HepG2 (cell line): ENCODE results near the gene GLE1. TPM values are rescaled to one million over a fixed set of nuclear protein-coding genes. Genes with fewer than 3 reads are reported as not detected.

Source experiments
- AHR ChIP-seq: IDR thresholded peaks from 2 replicates; pipeline ENCODE4 v1.6.1; 2018; ENCODE audit warnings: missing genetic modification reagents, missing compliant biosample characterization
- ESRRA ChIP-seq: sonication (generic); formaldehyde crosslinking; IDR thresholded peaks from 2 replicates; pipeline ENCODE4 v1.5.1; 2020; ENCODE audit warnings: mild to moderate bottlenecking, low read depth, missing genetic modification reagents
- GPN1 ChIP-seq: sonication (generic); formaldehyde crosslinking; IDR thresholded peaks from 2 replicates; pipeline ENCODE4 v1.5.1; 2020; ENCODE audit warnings: missing genetic modification reagents, borderline replicate concordance
- HOXA9 ChIP-seq: sonication (generic); formaldehyde crosslinking; IDR thresholded peaks from 2 replicates; pipeline ENCODE4 v1.8.1; 2022; ENCODE audit warnings: missing genetic modification reagents, mild to moderate bottlenecking, moderate library complexity, borderline replicate concordance
- JARID2 ChIP-seq: sonication (generic); formaldehyde crosslinking; IDR thresholded peaks from 2 replicates; pipeline ENCODE4 v1.8.1; 2023; ENCODE audit warnings: missing genetic modification reagents, inconsistent platforms; ENCODE audit not compliant: insufficient replicate concordance
- JUND ChIP-seq: sonication (generic); formaldehyde crosslinking; IDR thresholded peaks from 2 replicates; pipeline ENCODE4 v1.8.0; 2022; ENCODE audit warnings: mild to moderate bottlenecking, missing genetic modification reagents
- ONECUT2 ChIP-seq: sonication (generic); formaldehyde crosslinking; IDR thresholded peaks from 2 replicates; pipeline ENCODE4 v1.4.0; 2020; ENCODE audit warnings: missing genetic modification reagents
- PAX8 ChIP-seq: sonication (generic); formaldehyde crosslinking; IDR thresholded peaks from 2 replicates; pipeline ENCODE4 v1.8.0; 2022; ENCODE audit warnings: mild to moderate bottlenecking, missing genetic modification reagents, borderline replicate concordance
- PPARG ChIP-seq: conservative IDR thresholded peaks from 2 replicates; pipeline ENCODE4 v1.6.1; 2016; ENCODE audit warnings: missing biosample characterization, missing genetic modification reagents
- RBM22 ChIP-seq: fragments of 200-400 bp; formaldehyde crosslinking; optimal IDR thresholded peaks from 2 replicates; pipeline ENCODE3; 2017; ENCODE audit warnings: mild to moderate bottlenecking, low read length, moderate library complexity
- SMAD9 ChIP-seq: sonication (generic); formaldehyde crosslinking; IDR thresholded peaks from 2 replicates; pipeline ENCODE4 v1.5.1; 2020; ENCODE audit warnings: mild to moderate bottlenecking, missing genetic modification reagents
- THAP8 ChIP-seq: sonication (generic); formaldehyde crosslinking; IDR thresholded peaks from 2 replicates; pipeline ENCODE4 v1.5.1; 2020; ENCODE audit warnings: missing genetic modification reagents, mild to moderate bottlenecking, borderline replicate concordance
- XRCC5 ChIP-seq: fragments of 200-400 bp; formaldehyde crosslinking; optimal IDR thresholded peaks from 2 replicates; pipeline ENCODE3; 2017; ENCODE audit warnings: mild to moderate bottlenecking, low read length
- ZBTB21 ChIP-seq: sonication (generic); formaldehyde crosslinking; IDR thresholded peaks from 2 replicates; pipeline ENCODE4 v1.4.0; 2020; ENCODE audit warnings: missing genetic modification reagents
- ZKSCAN8 ChIP-seq: IDR thresholded peaks from 2 replicates; pipeline ENCODE4 v1.6.1; 2016; ENCODE audit warnings: borderline replicate concordance, missing genetic modification reagents, missing compliant biosample characterization
- ZNF556 ChIP-seq: sonication (generic); formaldehyde crosslinking; IDR thresholded peaks from 2 replicates; pipeline ENCODE4 v1.4.0; 2020; ENCODE audit warnings: mild to moderate bottlenecking, missing genetic modification reagents, borderline replicate concordance
- ZNF670 ChIP-seq: sonication (generic); formaldehyde crosslinking; IDR thresholded peaks from 2 replicates; pipeline ENCODE4 v1.8.0; 2022; ENCODE audit warnings: mild to moderate bottlenecking, missing genetic modification reagents, borderline replicate concordance
- ZNF678 ChIP-seq: sonication (generic); formaldehyde crosslinking; IDR thresholded peaks from 2 replicates; pipeline ENCODE4 v1.4.0; 2020; ENCODE audit warnings: mild to moderate bottlenecking, missing genetic modification reagents
- ZNF788 ChIP-seq: sonication (generic); formaldehyde crosslinking; IDR thresholded peaks from 2 replicates; pipeline ENCODE4 v1.5.0; 2020; ENCODE audit warnings: mild to moderate bottlenecking, missing genetic modification reagents, borderline replicate concordance
- ZNF883 ChIP-seq: sonication (generic); formaldehyde crosslinking; IDR thresholded peaks from 2 replicates; pipeline ENCODE4 v1.5.1; 2020; ENCODE audit warnings: mild to moderate bottlenecking, missing genetic modification reagents; ENCODE audit errors: not compliant biosample characterization
- ZSCAN21 ChIP-seq: sonication (generic); formaldehyde crosslinking; IDR thresholded peaks from 2 replicates; pipeline ENCODE4 v1.8.0; 2022; ENCODE audit warnings: mild to moderate bottlenecking, missing genetic modification reagents, moderate library complexity, borderline replicate concordance
- polyA plus RNA-seq, 8 experiments: library from polyadenylated mRNA; depleted of rRNA in 3 of 8; stranded (reverse) in 7 of 8; unstranded in 1 of 8; fragments of >200 nt; fragmentation: Illumina TruSeq in 4 of 8; extraction: Trizol in 4 of 8; gene quantifications; 2 replicates each; pipeline versions ENCODE4 v1.2.1 to v1.2.3, GENCODE V29; 2011 to 2016; ENCODE audit warnings: low read depth in 4 of 8, missing spikeins in 1 of 8, mixed read lengths in 1 of 8; ENCODE audit not compliant: insufficient read depth in 1 of 8
- total RNA-seq, 5 experiments: library from RNA; depleted of rRNA; stranded (reverse); fragments of >200 nt; fragmentation: Illumina TruSeq; extraction: Trizol; gene quantifications; 2 replicates each; pipeline ENCODE4 v1.2.3, GENCODE V29; 2016; ENCODE audit warnings: low read depth in 1 of 5
- TF ChIP-seq, protein P1 (sequence below): sonication (generic); formaldehyde crosslinking; IDR thresholded peaks from 2 replicates; pipeline ENCODE4 v1.5.1; 2020; ENCODE audit warnings: mild to moderate bottlenecking, missing genetic modification reagents, moderate library complexity
- TF ChIP-seq, protein P2 (sequence below): IDR thresholded peaks from 2 replicates; pipeline ENCODE4 v1.6.1; 2016; ENCODE audit warnings: mild to moderate bottlenecking
- TF ChIP-seq, protein P3 (sequence below): sonication (generic); formaldehyde crosslinking; IDR thresholded peaks from 2 replicates; pipeline ENCODE4 v1.5.0; 2020; ENCODE audit warnings: missing genetic modification reagents, mild to moderate bottlenecking, borderline replicate concordance

Gene GLE1
- total and polyA plus RNA-seq, 2 of the 13 experiments (the other 11 are each of a cell fraction or from before 2014, with no cell fraction given): 14.7 to 28.8 TPM

DNA sequence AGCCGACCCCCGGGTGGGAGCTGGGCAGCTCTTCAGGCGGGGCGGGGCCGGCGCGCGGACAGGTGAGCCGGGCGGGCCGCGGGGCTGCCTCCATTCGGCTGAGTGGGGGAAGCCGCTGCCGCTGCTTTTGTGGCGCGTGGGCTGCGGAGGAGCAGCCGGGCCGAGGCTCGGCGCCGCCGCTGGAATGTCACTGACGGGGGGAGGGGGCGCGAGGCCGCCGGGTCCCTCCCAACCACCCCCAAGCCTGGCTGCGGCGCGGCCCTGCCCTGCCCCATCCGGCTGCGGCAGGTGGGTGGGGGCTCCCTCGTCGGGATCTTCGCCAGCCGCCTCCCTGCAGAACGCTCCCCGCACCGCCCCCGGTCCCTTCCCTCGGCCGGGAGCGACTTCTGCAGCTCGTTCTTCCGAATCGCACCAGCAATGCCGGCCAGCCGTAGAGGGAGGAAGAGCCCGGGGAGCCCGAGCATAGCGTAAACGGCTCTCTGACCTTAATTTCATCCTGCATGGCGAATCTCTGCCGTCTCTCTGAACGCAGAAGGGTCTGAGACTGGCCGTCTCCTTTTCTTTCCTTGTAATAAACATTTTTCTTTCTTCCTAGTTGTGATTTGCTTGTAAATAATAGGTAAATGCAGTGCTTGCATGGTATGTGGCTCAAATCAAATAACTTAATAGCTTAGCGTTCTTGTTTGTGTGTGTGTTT is 48.4 kb downstream of the GLE1 start (continued):
- TF ChIP-seq XRCC5: peak; percentile 12
- TF ChIP-seq ZNF556 (CRISPR knock-in tag): peak; percentile 42; the same call in 1 of the 2 replicates
- TF ChIP-seq ZBTB21 (CRISPR knock-in tag): no peak
- no peak for TF ChIP-seq ZNF883
- TF ChIP-seq THAP8 (CRISPR knock-in tag): 0 out of 2 replicates have a peak, but pooled peaks have one; percentile 34
- no peak for TF ChIP-seq ZNF670 (CRISPR knock-in tag)
- TF ChIP-seq ZNF788: peak; percentile 64; the same call in 1 of the 2 replicates
- TF ChIP-seq, protein P1, sequence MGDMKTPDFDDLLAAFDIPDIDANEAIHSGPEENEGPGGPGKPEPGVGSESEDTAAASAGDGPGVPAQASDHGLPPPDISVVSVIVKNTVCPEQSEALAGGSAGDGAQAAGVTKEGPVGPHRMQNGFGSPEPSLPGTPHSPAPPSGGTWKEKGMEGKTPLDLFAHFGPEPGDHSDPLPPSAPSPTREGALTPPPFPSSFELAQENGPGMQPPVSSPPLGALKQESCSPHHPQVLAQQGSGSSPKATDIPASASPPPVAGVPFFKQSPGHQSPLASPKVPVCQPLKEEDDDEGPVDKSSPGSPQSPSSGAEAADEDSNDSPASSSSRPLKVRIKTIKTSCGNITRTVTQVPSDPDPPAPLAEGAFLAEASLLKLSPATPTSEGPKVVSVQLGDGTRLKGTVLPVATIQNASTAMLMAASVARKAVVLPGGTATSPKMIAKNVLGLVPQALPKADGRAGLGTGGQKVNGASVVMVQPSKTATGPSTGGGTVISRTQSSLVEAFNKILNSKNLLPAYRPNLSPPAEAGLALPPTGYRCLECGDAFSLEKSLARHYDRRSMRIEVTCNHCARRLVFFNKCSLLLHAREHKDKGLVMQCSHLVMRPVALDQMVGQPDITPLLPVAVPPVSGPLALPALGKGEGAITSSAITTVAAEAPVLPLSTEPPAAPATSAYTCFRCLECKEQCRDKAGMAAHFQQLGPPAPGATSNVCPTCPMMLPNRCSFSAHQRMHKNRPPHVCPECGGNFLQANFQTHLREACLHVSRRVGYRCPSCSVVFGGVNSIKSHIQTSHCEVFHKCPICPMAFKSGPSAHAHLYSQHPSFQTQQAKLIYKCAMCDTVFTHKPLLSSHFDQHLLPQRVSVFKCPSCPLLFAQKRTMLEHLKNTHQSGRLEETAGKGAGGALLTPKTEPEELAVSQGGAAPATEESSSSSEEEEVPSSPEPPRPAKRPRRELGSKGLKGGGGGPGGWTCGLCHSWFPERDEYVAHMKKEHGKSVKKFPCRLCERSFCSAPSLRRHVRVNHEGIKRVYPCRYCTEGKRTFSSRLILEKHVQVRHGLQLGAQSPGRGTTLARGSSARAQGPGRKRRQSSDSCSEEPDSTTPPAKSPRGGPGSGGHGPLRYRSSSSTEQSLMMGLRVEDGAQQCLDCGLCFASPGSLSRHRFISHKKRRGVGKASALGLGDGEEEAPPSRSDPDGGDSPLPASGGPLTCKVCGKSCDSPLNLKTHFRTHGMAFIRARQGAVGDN (CRISPR knock-in tag): peak; percentile 48; the same call in 1 of the 2 replicates
- no peak for TF ChIP-seq PAX8 (CRISPR knock-in tag)
- no peak for TF ChIP-seq ZSCAN21 (CRISPR knock-in tag)
- no peak for TF ChIP-seq GPN1 (CRISPR knock-in tag)
- no peak for TF ChIP-seq RBM22
- no peak for TF ChIP-seq JUND (CRISPR knock-in tag)
- TF ChIP-seq HOXA9: no peak
- TF ChIP-seq SMAD9: no peak
- TF ChIP-seq ONECUT2 (CRISPR knock-in tag): no peak
- no peak for TF ChIP-seq AHR
- TF ChIP-seq, protein P2, sequence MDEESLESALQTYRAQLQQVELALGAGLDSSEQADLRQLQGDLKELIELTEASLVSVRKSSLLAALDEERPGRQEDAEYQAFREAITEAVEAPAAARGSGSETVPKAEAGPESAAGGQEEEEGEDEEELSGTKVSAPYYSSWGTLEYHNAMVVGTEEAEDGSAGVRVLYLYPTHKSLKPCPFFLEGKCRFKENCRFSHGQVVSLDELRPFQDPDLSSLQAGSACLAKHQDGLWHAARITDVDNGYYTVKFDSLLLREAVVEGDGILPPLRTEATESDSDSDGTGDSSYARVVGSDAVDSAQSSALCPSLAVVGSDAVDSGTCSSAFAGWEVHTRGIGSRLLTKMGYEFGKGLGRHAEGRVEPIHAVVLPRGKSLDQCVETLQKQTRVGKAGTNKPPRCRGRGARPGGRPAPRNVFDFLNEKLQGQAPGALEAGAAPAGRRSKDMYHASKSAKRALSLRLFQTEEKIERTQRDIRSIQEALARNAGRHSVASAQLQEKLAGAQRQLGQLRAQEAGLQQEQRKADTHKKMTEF (CRISPR knock-in tag): no peak; the same call in 1 of the 2 replicates
- TF ChIP-seq, protein P3, sequence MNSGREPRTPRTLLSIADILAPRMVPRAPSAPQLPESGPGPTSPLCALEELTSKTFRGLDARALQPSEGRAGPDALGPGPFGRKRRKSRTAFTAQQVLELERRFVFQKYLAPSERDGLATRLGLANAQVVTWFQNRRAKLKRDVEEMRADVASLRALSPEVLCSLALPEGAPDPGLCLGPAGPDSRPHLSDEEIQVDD (CRISPR knock-in tag): no peak
- 0 out of 2 replicates have a peak, but pooled peaks have one; percentile 36 for TF ChIP-seq ESRRA (CRISPR knock-in tag)
- no peak for TF ChIP-seq JARID2 (CRISPR knock-in tag)
- no peak for TF ChIP-seq PPARG (CRISPR knock-in tag)
- no peak for TF ChIP-seq ZKSCAN8 (CRISPR knock-in tag)
- TF ChIP-seq ZNF678 (CRISPR knock-in tag): 0 out of 2 replicates have a peak, but pooled peaks have one; percentile 70
